ENCODE results near the gene THSD4. TPM values are rescaled to one million over a fixed set of nuclear protein-coding genes. Genes with fewer than 3 reads are reported as not detected.
A peak's percentile ranks its signal among the peaks of the same experiment; 100 is the strongest.

The THSD4 gene
- total and polyA plus RNA-seq, 2 donors (not counting 1 experiment from before 2014, with no cell fraction given): 43.1 to 95.5 TPM

GRCh38 chr15:71465131-71465955, 350.1 kb downstream of the THSD4 start:
- TF ChIP-seq CTCF (conservative IDR thresholded peaks at IDR 0.05 in 1 of 2, IDR thresholded peaks at IDR 0.05 in 1 of 2; ENCODE audit: low read depth in 1 of 2, low read length in 2 of 2): no peak
- TF ChIP-seq EZH2 (IDR thresholded peaks at IDR 0.05; ENCODE audit: low read length, missing control alignments): no peak
- Histone ChIP-seq H3K27me3 (ENCODE audit: control insufficient read depth, insufficient read depth, low read length) (no peaks in the 10 kb centered on the region), H3K27ac (ENCODE audit: insufficient read depth, low read length) (no peak overlapping the region), H3K79me2 (ENCODE audit: control insufficient read depth, insufficient read depth, low read length) (no peaks in the 10 kb centered on the region), H3K4me2 (ENCODE audit: extremely low read depth, insufficient read depth, low read length) (no peak overlapping the region), H3K4me3 (replicated peaks in 1 of 4; ENCODE audit: control extremely low read depth in 1 of 4, insufficient read depth in 1 of 4, low read depth in 3 of 4, low read length in 4 of 4) (no peak overlapping the region), H3K9me3 (ENCODE audit: control insufficient read depth, insufficient read depth, low read depth, low read length) (no peaks in the 10 kb centered on the region), H2AFZ (ENCODE audit: low read length) (no peak overlapping the region), H3K4me1 (ENCODE audit: control insufficient read depth, extremely low read depth, insufficient read depth, low read length) (no peaks in the 10 kb centered on the region), H4K20me1 (ENCODE audit: control insufficient read depth, extremely low read depth, insufficient read depth, low read length) (no peaks in the 10 kb centered on the region), H3K9ac (ENCODE audit: insufficient read depth, low read length) (no peak overlapping the region), H3K36me3 (ENCODE audit: control insufficient read depth, insufficient read depth, low read length) (no peaks in the 10 kb centered on the region)
- no peak for DNase-seq (ENCODE audit: low read depth in 2 of 2)

GRCh38 chr15:71468715-71469114, 353.4 kb downstream of the THSD4 start:
- Histone ChIP-seq H3K4me1 (ENCODE audit: control insufficient read depth, extremely low read depth, insufficient read depth, low read length) (no peaks in the 10 kb centered on the region), H3K36me3 (ENCODE audit: control insufficient read depth, insufficient read depth, low read length) (no peaks in the 10 kb centered on the region), H3K4me2 (ENCODE audit: extremely low read depth, insufficient read depth, low read length) (no peak overlapping the region), H4K20me1 (ENCODE audit: control insufficient read depth, extremely low read depth, insufficient read depth, low read length) (no peaks in the 10 kb centered on the region), H3K9me3 (ENCODE audit: control insufficient read depth, insufficient read depth, low read depth, low read length) (no peaks in the 10 kb centered on the region), H3K4me3 (replicated peaks in 1 of 4; ENCODE audit: control extremely low read depth in 1 of 4, insufficient read depth in 1 of 4, low read depth in 3 of 4, low read length in 4 of 4) (no peak overlapping the region), H2AFZ (ENCODE audit: low read length) (no peak overlapping the region), H3K79me2 (ENCODE audit: control insufficient read depth, insufficient read depth, low read length) (no peaks in the 10 kb centered on the region), H3K27me3 (ENCODE audit: control insufficient read depth, insufficient read depth, low read length) (no peaks in the 10 kb centered on the region), H3K9ac (ENCODE audit: insufficient read depth, low read length) (no peak overlapping the region), H3K27ac (ENCODE audit: insufficient read depth, low read length) (no peak overlapping the region)
- TF ChIP-seq EZH2 (IDR thresholded peaks at IDR 0.05; ENCODE audit: low read length, missing control alignments) (no peak), CTCF (conservative IDR thresholded peaks at IDR 0.05 in 1 of 2, IDR thresholded peaks at IDR 0.05 in 1 of 2; ENCODE audit: low read depth in 1 of 2, low read length in 2 of 2) (no peak)
- DNase-seq (ENCODE audit: low read depth in 2 of 2): no peak

GRCh38 chr15:71469413-71469812, 354.1 kb downstream of the THSD4 start:
- no peak overlapping the region for H3K4me2 ChIP-seq (ENCODE audit: extremely low read depth, insufficient read depth, low read length)
- no peaks in the 10 kb centered on the region for H3K79me2 ChIP-seq (ENCODE audit: control insufficient read depth, insufficient read depth, low read length)
- no peaks in the 10 kb centered on the region for H3K27me3 ChIP-seq (ENCODE audit: control insufficient read depth, insufficient read depth, low read length)
- TF ChIP-seq EZH2 (IDR thresholded peaks at IDR 0.05; ENCODE audit: low read length, missing control alignments) (no peak), CTCF (conservative IDR thresholded peaks at IDR 0.05 in 1 of 2, IDR thresholded peaks at IDR 0.05 in 1 of 2; ENCODE audit: low read depth in 1 of 2, low read length in 2 of 2) (peak in 1 of 2 donors; percentile 16)
- H3K4me3 ChIP-seq (replicated peaks in 1 of 4; ENCODE audit: control extremely low read depth in 1 of 4, insufficient read depth in 1 of 4, low read depth in 3 of 4, low read length in 4 of 4): no peak overlapping the region
- no peak overlapping the region for H3K27ac ChIP-seq (ENCODE audit: insufficient read depth, low read length)
- no peak overlapping the region for H3K9ac ChIP-seq (ENCODE audit: insufficient read depth, low read length)
- H3K9me3 ChIP-seq (ENCODE audit: control insufficient read depth, insufficient read depth, low read depth, low read length): no peaks in the 10 kb centered on the region
- H3K36me3 ChIP-seq (ENCODE audit: control insufficient read depth, insufficient read depth, low read length): no peaks in the 10 kb centered on the region
- H2AFZ ChIP-seq (ENCODE audit: low read length): no peak overlapping the region
- no peaks in the 10 kb centered on the region for H3K4me1 ChIP-seq (ENCODE audit: control insufficient read depth, extremely low read depth, insufficient read depth, low read length)
- H4K20me1 ChIP-seq (ENCODE audit: control insufficient read depth, extremely low read depth, insufficient read depth, low read length): no peaks in the 10 kb centered on the region
- no peak for DNase-seq (ENCODE audit: low read depth in 2 of 2)

Data from fibroblast of lung (primary cell).